Tibial nerve (tissue), 4 donors: ENCODE measurements around the gene ELK1. TPM values are rescaled to one million over a fixed set of nuclear protein-coding genes. Genes with fewer than 3 reads are reported as not detected.

Source experiments
- DNase-seq, 2 donors: peaks; one replicate each; pipeline ENCODE4 v3.0.0-alpha.2; 2019; ENCODE audit warnings: low spot score in 2 of 2
- H3K27ac ChIP-seq, 4 donors: fragments of 200-600 bp; sonication (generic) in 3 of 4; one replicate each; pipeline ENCODE4 v1.5.1; 2017 to 2019; ENCODE audit warnings: mild to moderate bottlenecking in 1 of 4
- H3K27me3 ChIP-seq, 2 donors: fragments of 200-600 bp; sonication (generic) in 1 of 2; one replicate each; pipeline versions ENCODE4 v1.5.1 to v1.6.0; 2017 to 2019
- H3K36me3 ChIP-seq, 3 donors: fragments of 200-600 bp; sonication (generic); one replicate each; pipeline ENCODE4 v1.5.1; 2018 to 2019
- H3K4me1 ChIP-seq, 4 donors: fragments of 200-600 bp; sonication (generic) in 3 of 4; one replicate each; pipeline ENCODE4 v1.5.1; 2017 to 2019
- H3K4me3 ChIP-seq, 4 donors: fragments of 200-600 bp; sonication (generic) in 3 of 4; one replicate each; pipeline ENCODE4 v1.5.1; 2017 to 2019; ENCODE audit warnings: mild to moderate bottlenecking in 1 of 4, moderate library complexity in 1 of 4
- H3K9me3 ChIP-seq, 4 donors: fragments of 200-600 bp; sonication (generic) in 3 of 4; one replicate each; pipeline ENCODE4 v1.5.1; 2017 to 2019
- EP300 ChIP-seq, 2 donors: sonication (generic); formaldehyde crosslinking; IDR thresholded peaks; one replicate each; pipeline ENCODE4 v1.6.1; 2017; ENCODE audit warnings: antibody characterized with exemption in 2 of 2, mild to moderate bottlenecking in 1 of 2
- POLR2A ChIP-seq, 2 donors: fragments of 450-650 bp; IDR thresholded peaks; one replicate each; pipeline ENCODE4 v1.6.1; 2017; ENCODE audit warnings: antibody characterized with exemption in 2 of 2, mild to moderate bottlenecking in 2 of 2, moderate library complexity in 2 of 2
- WGBS, 2 donors: methylation state at CpG; one replicate each; pipeline ENCODE4 v1.1.5; 2018; 5-methylcytosine and 5-hydroxymethylcytosine counted together
- total RNA-seq, 4 donors: library from RNA; depleted of rRNA; stranded (reverse); fragments of >200 nt; gene quantifications; one replicate each; pipeline ENCODE4 v1.1.0, GENCODE V29; 2016
- TF ChIP-seq, protein P1 (sequence below), 5 experiments: fragments of 200-600 bp in 3 of 5; fragments of 450-650 bp in 2 of 5; sonication (generic) in 3 of 5; IDR thresholded peaks; one replicate each; pipeline ENCODE4 v1.5.1; 2016 to 2019; ENCODE audit warnings: antibody characterized with exemption in 5 of 5, mild to moderate bottlenecking in 3 of 5, moderate library complexity in 2 of 5

The ELK1 gene
- total RNA-seq, 4 donors from 2014 or later, result 22.9 to 38.4 (median 25.8) TPM

DNA sequence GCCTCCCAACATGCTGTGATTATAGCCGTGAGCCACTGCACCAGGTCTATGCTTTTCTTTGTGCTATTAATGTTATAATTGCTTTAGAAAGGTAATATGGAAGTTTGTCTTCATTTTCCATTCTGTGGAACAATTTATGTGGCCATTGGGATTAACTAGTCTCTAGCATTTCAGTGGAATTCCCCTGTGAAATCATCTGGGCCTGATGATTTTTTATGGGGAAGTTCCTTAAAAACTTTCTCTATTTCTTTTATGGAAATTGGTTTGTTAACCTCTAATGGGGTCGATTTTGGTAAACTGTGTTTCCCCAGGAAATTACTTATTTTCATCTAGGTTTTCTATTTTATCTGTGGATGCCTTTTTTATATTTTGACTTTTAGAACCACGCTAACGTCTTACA lies 56.8 kb downstream of the ELK1 start:
- Histone ChIP-seq H3K27ac (no peak overlapping the region), H3K4me1 (no peaks in the 10 kb centered on the region), H3K27me3 (no peaks in the 10 kb centered on the region), H3K9me3 (peaks cover 0 to 13% (median 4%) of the 10 kb centered on the region in 4 donors), H3K4me3 (no peak overlapping the region), H3K36me3 (no peaks in the 10 kb centered on the region)
- 63 to 87% methylated on average over 4 of the region's 4 CpGs for WGBS, 2 donors
- TF ChIP-seq, protein P1, sequence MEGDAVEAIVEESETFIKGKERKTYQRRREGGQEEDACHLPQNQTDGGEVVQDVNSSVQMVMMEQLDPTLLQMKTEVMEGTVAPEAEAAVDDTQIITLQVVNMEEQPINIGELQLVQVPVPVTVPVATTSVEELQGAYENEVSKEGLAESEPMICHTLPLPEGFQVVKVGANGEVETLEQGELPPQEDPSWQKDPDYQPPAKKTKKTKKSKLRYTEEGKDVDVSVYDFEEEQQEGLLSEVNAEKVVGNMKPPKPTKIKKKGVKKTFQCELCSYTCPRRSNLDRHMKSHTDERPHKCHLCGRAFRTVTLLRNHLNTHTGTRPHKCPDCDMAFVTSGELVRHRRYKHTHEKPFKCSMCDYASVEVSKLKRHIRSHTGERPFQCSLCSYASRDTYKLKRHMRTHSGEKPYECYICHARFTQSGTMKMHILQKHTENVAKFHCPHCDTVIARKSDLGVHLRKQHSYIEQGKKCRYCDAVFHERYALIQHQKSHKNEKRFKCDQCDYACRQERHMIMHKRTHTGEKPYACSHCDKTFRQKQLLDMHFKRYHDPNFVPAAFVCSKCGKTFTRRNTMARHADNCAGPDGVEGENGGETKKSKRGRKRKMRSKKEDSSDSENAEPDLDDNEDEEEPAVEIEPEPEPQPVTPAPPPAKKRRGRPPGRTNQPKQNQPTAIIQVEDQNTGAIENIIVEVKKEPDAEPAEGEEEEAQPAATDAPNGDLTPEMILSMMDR (IDR thresholded peaks at IDR 0.05), result no peak
- TF ChIP-seq EP300 (IDR thresholded peaks at IDR 0.05), result no peak
- TF ChIP-seq POLR2A (IDR thresholded peaks at IDR 0.05), result no peak
- DNase-seq, result no peak

DNA sequence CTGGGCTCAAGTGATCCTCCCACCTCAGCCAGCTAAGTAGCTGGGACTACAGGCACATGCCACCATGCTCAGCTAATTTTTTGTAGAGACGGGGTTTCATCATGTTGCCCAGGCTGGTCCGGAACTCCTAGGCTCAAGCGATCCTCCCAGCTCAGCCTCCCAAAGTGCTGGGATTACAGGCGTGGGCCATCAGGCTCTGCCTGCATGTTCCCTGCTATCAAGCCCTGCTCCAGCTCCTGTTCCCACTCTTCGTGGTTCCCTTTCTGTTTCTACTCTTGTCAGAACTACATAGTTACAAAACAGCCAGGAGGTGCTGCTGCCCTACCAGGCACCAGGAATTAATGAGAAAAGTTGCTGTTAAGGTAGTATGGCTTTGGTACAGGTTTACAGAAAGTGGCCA lies 59.4 kb downstream of the ELK1 start:
- no peak overlapping the region for H3K4me3 ChIP-seq
- H3K27me3 ChIP-seq, result no peaks in the 10 kb centered on the region
- H3K4me1 ChIP-seq, result no peaks in the 10 kb centered on the region
- H3K9me3 ChIP-seq, result no peaks in the 10 kb centered on the region
- H3K36me3 ChIP-seq, result peaks cover 0 to 7% (median 0%) of the 10 kb centered on the region in 3 donors
- no peak overlapping the region for H3K27ac ChIP-seq
- WGBS, 2 donors, result 80 to 83% methylated on average over 1 to 5 of the region's 5 CpGs
- TF ChIP-seq POLR2A (IDR thresholded peaks at IDR 0.05) (no peak), EP300 (IDR thresholded peaks at IDR 0.05) (no peak)
- TF ChIP-seq, protein P1 (IDR thresholded peaks at IDR 0.05), result no peak
- no peak for DNase-seq

DNA sequence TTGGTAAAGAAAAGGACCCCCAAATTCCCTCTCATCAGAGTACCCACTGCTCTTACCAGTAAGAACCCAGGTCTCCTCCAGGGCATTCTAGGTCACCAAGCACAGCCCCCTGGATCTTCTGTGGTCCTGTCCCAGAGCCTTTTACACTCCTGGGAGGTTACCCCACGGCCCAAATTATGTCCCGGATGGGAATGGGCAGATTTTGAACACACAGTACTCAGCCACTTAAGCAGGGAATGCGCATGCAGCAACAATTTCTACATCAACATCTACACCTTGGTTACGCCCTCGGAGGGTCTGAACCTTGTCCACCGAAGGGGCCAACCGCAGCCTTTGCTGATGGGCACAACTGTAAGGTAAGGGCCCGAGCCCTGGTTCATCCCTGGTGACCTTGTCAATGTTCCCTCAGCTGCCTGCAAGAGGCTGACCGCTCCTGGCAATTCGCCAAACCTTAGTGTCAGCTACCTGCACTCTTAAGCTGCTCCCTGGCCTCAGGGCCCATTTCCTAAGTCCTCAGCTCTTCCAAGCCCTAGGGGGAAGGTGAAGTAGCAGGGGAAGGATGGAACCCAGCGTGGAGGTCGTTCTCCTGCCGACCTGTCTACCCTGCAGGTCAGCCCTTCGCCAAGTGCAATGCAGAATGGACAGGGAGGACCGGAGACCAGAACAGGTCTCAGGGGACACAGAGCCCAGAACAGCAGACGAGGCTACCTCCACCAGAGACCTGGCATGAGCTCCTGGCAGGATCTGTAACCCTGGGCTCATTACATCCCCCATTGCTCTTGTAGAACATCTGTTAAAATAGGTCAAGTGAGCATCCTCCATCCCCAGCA lies 62.2 kb downstream of the ELK1 start:
- no peaks in the 10 kb centered on the region for H3K9me3 ChIP-seq
- no peak overlapping the region for H3K27ac ChIP-seq
- no peak for TF ChIP-seq EP300 (IDR thresholded peaks at IDR 0.05)
- TF ChIP-seq POLR2A (IDR thresholded peaks at IDR 0.05), result no peak
- TF ChIP-seq, protein P1 (IDR thresholded peaks at IDR 0.05), result no peak
- H3K4me3 ChIP-seq, result no peak overlapping the region
- H3K4me1 ChIP-seq, result peaks cover 0 to 26% (median 2%) of the 10 kb centered on the region in 4 donors
- WGBS, 2 donors, result 76 to 82% methylated on average over 13 to 14 of the region's 16 CpGs
- peaks cover 0 to 18% (median 0%) of the 10 kb centered on the region in 3 donors for H3K36me3 ChIP-seq
- no peak for DNase-seq
- no peaks in the 10 kb centered on the region for H3K27me3 ChIP-seq

DNA sequence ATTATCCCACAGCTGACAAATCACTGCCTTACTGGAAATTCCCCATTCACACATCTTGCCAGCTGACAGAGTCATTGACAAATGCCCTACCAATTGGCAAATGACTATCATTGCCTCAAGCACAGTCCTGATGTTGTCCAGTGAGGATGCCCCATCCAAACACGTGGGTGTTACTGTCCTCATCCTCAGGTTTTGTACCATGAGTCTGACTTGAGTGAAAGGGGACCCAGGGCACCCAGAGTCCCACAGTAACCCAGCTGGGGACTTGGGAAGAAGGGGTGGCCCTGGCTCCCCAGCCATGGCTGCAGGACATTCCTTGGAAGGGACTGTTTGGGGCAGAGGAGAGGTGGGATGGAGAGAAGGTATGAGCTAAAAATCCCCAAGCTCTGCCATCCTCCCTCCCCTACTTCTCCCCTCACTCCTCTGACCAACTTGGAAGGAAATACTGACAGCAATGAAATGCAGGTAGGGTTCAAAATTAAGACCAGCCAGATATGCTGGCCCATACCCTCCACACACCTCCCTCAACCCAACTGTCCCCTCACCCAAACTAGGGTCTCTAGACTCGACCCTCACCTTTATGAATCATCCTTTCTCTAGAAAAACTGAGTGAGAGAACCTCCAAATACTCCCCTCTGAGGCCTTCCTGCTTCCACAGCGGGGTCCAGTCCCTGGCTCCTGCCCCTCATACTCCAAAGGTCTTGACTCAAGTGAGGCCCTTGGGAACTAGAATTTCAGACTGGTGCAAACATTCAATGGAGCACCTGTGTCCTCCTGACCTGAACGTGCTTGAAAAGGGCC lies 63.1 kb downstream of the ELK1 start:
- TF ChIP-seq POLR2A (IDR thresholded peaks at IDR 0.05) (no peak), EP300 (IDR thresholded peaks at IDR 0.05) (no peak)
- TF ChIP-seq, protein P1 (IDR thresholded peaks at IDR 0.05), result no peak
- Histone ChIP-seq H3K9me3 (no peaks in the 10 kb centered on the region), H3K27me3 (no peaks in the 10 kb centered on the region), H3K27ac (no peak overlapping the region), H3K4me1 (peaks cover 0 to 28% (median 2%) of the 10 kb centered on the region in 4 donors), H3K36me3 (peaks cover 0 to 18% (median 0%) of the 10 kb centered on the region in 3 donors), H3K4me3 (no peak overlapping the region)
- WGBS, 2 donors, result 43 to 44% methylated on average over 2 to 4 of the region's 4 CpGs
- no peak for DNase-seq
